NCI-H1105 (cell line): ENCODE measurements around the gene GRIK2.

ENCODE experiments used
- DNase-seq: peaks from one replicate; lab custom pipeline; 2025; lab: John Stamatoyannopoulos, UW

The GRIK2 gene

DNA sequence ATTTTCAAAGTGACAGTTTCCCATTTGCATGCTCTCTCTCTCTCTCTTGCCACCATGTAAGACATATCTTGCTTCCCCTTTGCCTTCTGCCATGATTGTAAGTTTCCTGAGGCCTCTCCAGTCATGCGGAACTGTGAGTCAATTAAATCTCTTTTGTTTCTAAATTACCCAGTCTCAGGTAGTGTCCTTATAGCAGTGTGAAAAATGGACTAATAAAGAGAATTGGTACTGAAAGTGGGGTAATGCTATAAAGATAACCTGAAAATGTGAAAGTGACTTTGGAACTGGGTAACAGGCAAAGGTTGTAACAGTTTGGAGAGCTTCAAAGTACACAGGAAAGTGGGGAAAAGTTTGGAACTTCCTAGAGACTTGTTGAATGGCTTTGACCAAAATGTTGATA, 389.8 kb downstream of the GRIK2 start:
- DNase-seq: no peak

DNA sequence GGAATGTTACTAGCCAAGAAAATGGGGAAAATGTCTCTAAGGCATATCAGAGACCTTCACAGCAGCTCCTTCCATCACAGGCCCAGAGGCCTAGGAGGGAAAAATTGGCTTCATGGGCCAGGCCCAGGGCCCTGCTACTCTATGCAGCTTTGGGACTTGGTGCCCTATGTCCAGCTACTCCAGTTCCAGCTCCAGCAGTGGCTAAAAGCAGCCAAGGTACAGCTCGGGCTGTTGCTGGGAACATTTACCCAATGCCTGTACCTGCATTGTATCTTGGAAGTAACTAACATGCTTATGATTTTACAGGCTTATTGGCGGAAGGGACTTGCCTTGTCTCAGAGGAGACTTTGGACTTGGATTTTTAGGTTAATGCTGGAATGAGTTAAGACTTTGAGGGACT, 390.6 kb downstream of the GRIK2 start:
- no peak for DNase-seq

DNA sequence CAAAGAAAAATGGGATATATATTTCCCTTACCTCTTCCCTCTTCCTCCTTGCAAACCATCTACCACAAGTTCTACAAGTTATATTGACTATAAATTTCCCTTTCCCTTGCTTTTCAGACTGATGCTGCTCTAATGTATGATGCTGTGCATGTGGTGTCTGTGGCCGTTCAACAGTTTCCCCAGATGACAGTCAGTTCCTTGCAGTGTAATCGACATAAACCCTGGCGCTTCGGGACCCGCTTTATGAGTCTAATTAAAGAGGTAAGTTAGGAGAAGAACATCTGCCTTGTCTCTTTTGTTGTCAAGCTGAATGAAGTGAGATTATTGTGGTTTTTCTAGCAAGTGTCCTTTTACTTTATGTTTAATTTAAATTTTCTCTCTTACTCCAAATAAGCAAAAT, 406.0 kb downstream of the GRIK2 start:
- DNase-seq: no peak

DNA sequence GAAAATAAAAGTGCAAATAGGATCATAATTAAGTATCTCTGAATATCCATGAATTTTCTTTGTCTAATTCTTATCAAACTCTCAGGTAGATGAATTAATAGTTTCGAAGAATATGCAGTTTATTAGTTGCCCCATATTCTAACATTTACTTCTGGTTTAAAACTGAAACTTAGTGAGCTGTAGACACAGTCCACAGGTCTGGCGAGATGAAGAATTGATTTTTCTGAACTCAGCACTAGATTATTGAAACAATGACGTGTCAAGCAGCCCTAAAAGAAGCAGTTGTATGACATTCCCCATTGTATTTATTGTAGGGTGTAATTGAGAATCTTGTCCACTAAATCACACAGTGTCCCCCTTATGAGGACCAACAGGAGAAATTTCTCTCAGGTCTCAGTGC, 407.1 kb downstream of the GRIK2 start:
- no peak for DNase-seq

DNA sequence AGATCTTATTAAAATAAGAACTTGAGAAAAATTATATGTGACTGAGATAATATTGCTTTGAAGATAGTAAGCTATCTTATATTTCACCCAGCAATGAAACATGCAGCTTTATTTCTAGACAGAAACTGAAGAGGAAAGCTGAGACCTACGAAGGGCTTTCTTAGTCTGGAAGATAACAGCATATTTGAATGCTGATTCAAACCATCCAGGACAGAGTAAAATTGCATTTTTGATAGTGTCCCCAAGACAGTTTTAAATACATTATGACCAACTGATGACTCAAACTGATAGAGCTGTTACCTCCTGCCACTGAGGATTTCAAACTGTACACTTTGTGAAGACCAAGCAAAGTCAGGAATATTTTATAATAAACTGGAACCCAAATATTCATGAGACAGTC, 409.6 kb downstream of the GRIK2 start:
- DNase-seq: no peak

DNA sequence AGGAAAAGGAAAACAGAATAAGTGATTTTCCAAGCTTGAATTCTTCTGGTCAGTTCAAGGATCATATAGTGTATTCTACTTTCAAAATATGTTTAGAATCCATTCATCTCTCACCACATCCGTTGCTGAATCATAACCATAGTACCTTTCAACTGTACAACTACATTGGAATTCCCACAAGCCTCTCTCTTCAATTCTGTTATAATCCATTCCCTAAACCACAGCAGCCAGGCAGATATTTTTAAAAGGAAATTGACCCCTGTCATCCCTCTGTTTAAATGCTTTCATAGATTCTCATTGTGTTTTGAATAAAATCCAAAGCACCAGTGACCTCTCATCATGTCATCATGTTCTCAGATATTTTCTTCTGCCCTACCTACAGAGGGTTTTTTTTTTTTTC, 412.7 kb downstream of the GRIK2 start:
- DNase-seq: no peak

DNA sequence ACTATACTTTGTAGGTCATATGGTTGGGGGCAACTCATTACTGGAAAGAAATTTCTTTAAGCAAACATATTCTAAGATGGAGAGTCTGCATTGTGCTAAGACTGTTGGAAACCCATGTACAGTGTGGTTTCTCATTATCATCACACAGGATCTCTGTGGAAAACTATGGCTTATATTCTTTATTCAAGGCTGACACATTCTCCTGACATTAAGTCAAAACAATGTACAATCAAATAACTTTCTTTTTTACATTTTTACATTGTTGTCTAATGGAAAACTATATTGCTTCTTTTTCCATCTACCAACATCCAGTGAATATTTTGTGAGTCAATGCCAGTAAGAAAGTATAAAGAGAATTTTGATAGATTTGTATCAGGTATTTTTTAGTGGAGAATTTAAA, 417.6 kb downstream of the GRIK2 start:
- DNase-seq: no peak

DNA sequence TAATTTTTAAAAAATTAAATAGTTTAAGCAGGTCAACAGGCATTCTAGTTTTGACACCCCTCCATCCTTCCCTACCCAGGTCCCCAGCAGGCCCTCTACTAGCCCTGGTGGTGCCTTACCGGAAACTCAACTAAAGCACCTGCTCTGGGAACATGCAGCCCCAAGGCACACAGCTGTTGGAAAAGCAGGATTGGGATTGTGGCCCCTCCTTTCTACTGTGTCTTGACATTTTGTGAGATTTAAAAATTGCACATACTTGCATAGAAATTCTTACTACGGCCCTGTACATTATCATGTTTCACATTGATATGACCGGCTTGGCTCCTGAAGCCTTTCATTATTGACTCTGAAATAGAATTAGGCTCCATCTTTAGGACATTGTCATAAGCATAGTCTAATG, 423.2 kb downstream of the GRIK2 start:
- DNase-seq: no peak

DNA sequence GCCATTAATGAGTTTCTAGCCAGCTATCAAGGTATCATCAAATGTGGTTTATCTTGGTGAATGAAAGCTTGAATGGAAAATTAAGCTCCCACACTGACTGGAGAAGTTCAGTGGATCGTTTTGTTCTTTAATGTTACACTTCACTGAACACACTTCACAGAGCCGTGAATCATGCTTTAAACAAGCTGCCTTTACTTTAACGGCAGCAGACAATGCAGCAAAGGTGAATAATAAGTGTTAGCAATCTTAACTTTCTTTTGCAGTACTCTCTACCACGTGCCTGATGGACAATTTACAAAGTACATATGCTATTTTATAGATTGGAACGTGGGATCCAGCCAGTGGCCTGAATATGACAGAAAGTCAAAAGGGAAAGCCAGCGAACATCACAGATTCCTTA, 424.5 kb downstream of the GRIK2 start:
- no peak for DNase-seq

DNA sequence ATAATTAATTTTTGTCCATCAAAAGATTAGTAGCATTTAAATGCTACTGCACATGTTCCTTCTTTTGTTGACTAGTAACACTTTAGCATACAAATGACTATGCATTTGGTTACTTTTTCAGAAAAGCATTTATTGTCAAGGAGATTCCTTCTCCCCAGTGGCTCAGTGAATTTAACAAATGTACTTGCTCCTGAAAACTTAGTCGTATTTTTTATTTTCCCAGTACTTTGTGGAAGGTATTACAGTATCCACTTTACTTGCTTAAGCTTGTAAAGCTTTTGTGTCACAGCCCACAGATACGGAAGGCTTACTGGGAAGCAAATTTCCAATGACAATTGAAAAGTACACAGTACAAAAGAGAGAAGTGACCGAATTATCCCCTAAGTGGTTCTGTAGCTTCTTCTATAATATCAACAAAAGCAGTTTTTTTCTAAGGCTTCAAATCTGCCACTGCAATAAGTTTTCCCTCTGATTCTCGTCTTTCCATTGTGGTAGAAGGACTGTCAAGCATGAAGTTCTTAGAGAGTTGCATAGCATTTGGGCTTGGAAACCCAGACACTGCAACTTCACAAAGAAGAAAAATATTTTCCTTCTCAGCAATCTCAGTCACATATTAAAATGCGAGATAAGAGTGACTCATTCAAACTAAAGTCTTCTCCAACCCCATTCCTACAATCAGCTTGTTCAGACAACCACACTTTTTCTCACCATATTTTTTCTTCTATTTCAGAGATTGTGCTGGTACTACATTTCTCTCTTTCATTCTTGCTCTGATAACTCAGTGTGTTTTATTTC, 431.2 kb downstream of the GRIK2 start:
- DNase-seq: no peak

DNA sequence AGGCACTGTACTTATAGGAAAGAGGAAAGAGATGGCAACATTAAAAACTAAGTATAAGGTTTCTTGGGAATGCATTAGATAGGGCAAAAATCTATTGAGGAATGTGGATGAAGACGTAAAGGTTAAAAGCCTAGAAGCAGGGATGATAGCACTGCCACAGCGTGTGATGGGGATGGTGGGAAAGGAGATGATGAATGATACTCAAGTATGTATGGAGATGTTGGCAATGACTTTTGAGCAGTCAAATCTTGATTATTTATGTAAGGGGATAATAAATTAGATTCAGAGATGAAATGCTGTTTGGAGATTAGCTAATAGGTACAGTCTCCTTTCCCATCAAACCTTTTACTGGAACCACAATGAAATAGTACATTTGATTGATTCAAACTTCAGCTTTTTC, 432.8 kb downstream of the GRIK2 start:
- DNase-seq: no peak

DNA sequence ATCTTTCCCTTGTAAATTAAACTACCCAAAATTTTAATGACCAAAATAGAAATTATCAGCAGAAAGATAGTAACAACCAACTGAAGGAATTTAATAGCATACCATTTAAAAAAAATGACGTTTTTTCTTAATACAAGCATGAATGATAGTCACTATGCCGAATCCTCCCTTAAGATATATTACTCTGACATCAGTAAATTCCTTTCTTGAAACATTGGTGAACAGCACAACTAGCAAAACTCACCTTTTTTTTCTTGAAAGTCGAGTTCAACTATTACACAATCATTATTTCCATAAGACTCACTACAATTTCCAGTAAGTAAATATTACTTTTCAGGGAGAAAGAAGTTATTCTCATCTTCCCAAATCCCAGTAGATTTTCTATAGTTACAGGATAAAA, 433.2 kb downstream of the GRIK2 start:
- DNase-seq: no peak

DNA sequence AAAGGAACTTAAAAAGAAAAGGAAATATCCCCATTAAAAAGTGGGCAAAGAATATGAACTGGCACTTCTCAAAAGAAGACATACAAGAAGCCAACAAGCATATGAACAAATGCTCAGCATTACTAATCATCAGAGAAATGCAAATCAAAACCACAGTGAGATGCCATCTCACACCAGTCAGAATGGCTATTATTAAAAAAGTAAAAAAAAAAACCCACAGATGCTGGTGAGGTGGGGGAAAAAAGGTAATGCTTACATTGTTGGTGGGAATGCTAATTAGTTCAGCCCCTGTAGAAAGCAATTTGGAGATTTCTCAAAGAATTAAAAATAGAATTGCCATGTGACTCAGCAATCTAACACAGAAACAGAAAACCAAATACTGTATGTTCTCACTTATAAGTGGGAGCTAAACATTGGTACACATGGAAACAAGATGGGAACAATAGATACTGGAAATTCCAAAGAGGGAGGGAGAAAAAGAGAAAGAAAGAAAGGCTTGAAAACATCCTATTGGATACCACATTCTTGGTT, 437.1 kb downstream of the GRIK2 start:
- DNase-seq: no peak

DNA sequence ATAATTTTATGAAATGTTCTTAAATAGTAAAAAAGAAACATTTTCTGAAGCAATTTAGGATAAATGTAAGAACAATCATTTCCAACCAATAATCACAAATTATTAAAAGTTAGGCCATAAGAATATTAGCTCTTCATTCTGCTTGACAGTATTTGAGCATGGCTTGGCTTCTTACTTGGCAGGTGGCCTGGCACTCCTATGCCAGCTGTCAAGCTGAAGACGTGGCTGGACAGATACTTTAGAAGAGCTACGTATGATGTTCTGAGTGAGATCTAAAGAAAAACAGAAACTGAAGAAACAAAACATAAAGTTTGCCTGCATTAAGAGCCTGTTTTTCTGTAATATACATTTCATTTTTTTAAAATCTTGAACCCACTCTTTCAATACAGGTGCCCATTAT, 438.9 kb downstream of the GRIK2 start:
- DNase-seq: peak; percentile 15

DNA sequence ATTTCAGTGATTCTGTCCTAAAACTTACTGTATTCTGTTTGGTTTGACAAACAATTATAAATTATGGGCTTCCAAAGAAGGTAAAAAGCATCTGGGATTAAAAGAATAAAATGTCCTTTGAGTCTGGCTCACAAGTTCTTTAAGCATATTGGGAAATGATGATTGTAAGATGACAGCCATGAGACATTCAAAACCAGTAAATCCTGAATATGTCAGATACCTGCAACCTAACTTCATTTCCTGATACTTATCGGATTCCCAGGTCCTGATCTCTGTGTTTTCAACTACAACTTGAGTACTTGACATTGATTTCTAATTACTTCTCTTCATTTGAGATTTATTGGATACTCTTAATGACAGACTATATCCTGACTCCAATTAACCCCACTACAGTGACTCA, 446.6 kb downstream of the GRIK2 start:
- no peak for DNase-seq

DNA sequence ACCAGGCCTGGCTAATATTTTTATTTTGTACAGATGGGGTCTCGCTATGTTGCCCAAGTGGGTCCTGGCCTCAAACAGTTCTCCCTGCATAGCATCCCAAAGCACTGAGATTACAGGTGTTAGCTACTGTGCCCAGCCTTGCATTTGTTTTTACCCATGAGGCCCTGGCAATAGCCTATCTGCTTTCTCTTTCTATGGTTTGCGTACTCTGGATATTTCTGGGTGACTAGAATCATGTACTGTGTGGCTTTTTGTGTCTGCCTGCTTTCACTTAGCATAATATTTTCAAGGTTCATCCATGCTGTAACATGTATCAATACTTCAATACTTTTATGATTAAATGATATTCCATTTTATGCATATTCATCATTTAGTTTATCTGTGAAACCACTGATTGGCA, 451.7 kb downstream of the GRIK2 start:
- no peak for DNase-seq

DNA sequence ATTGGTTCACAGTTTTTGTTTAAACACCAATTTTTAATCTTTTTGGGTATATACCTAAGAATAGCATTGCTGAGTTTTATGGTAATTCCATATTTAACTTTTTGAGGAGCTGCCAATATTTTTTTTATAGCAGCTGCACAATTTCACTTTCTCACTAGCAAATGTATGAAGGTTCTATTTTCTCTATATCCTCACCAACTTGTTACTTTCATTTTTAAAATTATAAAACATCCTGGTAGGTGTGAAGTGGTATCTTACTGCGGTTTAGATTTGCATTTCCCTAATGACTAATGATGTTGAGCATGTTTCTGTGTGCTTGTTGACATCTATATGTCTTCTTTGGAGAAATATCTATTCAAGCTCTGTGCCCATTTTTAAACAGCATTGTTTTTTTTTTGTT, 452.1 kb downstream of the GRIK2 start:
- no peak for DNase-seq

DNA sequence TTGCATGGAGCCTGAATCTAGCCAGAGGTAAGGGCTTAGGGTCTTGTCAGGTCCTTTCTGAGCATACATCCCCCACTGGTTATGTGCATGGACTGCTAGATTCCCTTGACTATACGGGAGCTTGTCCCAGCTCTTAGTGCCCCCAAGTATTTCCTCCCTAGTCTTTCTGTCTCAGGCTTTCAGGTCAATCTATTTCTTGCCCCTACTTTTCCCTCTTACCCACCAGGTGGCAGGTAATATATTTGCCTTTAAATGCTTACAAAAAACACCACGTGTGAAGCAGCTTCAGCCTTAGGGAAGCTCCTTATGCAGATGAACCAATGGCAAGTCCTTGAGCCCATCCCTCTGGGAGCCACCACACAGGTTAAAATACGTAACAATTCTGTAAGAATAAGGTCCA, 454.2 kb downstream of the GRIK2 start:
- DNase-seq: no peak

DNA sequence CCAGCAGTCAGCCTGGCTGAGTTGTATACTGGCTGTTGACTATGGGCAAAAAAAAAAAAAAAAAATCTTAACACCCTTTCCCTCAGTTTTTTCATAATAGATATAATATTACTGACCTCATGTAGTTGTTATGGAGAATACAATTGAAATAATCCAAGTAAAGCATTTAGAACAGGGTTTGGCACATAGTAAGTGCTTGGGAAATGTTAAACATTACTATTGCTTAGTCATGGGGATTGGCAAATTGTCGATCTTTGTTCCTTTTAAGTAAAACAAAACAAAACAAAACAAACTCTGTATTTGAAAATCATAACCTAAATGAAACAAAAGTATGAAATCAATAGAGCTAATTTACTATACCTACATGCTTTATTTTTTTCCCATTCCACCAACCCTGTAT, 458.4 kb downstream of the GRIK2 start:
- no peak for DNase-seq

DNA sequence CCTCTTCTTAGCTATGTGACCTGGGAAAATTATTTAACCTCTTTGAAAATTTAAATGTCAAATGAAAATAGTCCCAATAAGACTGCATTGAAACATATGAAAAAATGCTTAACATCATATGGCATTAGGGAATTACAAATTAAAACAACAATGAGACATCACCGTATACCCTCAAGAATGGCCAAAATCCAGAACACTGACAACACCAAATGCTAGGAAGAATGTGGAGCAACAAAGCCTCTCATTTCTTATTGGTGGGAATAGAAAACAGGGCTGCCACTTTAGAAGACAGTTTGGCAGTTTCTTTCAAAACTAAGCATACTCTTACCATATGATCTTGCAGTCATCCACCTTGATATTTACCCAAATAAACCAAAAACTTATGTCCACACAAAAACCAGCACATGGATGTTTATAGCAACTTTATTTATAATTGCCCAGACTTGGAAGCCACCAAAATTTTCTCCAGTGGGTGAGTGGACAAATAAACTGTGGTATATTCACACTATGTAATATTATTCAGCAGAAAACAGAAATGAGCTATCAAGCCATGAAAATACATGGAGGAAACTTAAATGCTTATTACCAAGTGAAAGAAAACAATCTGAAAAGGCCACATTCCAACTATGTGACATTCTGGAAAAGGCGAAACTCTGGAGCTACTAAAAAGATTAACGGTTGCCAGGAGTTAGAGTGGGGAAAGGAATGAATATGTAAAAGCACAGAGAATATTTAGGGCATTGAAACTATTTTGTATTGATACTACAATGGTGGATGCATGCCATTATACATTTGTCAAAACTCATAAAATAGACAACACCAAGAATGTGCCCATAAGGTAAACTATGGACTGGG, 459.9 kb downstream of the GRIK2 start:
- no peak for DNase-seq

DNA sequence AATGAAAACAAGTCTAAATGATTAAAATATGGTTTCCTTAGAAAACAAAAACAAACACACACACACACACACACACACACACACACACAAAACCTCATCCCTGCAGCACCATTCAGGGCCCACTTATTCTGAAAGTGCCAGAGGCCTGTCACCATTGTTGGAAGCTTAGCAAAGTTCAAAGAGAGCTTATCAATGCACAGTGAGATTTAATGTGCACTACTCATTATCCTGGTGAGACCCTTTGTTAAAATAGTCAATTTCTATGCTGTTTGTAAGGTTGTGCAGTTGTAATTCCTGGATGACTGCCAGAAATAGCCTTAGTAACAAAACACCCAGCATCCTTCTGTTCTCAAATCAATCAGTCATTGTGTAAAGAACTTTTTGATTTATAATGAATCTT, 482.9 kb downstream of the GRIK2 start:
- peak; percentile 41 for DNase-seq

DNA sequence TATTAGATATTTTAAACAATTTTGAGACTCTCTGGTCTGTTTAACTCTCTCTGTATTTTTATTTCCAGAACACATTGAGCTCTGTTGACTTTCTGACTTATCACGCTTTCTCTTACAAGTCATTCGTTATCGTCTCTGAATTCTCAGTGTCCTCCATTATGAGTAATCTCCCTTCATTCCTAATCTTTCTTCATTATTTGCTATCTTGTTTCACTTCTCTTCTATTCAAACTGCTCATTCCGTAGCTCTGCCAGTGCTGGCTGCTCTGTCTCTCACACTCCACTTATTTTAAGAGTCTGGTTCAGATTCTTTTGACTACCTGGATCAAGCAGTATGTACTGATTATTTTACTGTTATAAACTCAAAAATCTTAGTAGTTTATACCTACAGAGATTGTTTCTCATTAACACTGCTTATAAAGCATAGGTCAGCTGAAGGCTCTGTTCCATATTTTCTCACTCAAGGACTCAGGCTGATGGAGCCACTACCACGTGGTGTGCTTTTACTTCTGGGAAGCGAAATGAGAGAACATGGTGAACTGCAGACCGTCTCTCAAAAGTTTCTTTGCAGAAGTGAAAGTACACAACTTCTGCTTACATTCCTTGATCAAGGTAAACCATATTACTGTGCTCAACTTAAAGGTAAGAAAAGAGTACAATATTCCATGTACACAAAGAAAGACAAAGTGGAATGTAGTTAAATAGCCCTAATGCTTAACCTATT, 485.2 kb downstream of the GRIK2 start:
- no peak for DNase-seq

DNA sequence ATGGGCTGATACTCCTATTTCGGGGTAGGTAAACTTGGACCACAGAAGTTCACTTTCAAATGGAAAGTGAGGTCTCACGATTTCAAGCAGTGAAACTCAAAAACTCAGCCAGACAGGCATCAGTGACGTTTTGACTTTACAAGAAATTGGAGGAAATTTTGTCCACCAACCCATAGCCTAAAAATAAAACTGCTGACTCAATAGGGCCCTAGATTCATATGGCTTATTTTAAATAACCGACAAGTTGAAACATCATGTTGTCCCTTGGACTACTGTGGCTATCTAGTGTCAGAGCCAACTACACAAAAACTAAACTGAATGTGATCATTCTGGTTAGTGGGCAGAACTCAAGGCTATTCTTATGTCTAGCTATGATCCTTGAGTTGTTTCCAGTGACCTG, 486.3 kb downstream of the GRIK2 start:
- DNase-seq: no peak
